GM19463 (cell line): ENCODE measurements around the gene ZNF576.
"Not testable (repeated sequence)": the region's sequence is repeated elsewhere in the genome, so short reads cannot be mapped to it uniquely, and the experiment has no call there.

ENCODE experiments used
- ATAC-seq: cut with Tn5 transposase; IDR thresholded peaks from one replicate; pipeline ENCODE4 v1.9.1; 2021; ENCODE audit warnings: mild to moderate bottlenecking, moderate library complexity; ENCODE audit not compliant: unreplicated experiment

ZNF576 gene

GRCh38 chr19:43623889-43624670, 27.7 kb downstream of the ZNF576 start:
- ATAC-seq, result no peak

DNA sequence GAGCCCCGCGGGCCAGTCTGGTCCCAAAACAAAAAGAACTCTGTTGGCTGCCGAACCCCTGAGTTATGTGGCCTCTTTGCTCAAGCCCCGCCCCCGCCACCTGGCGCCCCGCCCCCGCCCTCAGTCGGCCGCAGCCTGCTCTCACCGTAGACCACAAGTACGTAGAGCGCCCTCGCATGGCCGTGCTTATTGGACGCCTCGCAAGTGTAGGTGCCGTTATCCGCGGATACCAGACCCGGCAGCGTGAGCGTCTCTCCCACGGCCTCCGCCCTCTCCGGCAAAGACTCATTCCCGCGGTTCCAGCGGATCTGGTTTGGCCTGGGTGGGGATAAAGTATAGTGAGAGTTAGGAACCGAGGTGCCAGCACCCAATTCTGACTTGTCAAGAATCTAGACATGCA, 28.5 kb downstream of the ZNF576 start:
- ATAC-seq, result no peak

- no peak for ATAC-seq
These were observed 29.7 kb downstream of the ZNF576 start for GRCh38 chr19:43625918-43626579.

DNA sequence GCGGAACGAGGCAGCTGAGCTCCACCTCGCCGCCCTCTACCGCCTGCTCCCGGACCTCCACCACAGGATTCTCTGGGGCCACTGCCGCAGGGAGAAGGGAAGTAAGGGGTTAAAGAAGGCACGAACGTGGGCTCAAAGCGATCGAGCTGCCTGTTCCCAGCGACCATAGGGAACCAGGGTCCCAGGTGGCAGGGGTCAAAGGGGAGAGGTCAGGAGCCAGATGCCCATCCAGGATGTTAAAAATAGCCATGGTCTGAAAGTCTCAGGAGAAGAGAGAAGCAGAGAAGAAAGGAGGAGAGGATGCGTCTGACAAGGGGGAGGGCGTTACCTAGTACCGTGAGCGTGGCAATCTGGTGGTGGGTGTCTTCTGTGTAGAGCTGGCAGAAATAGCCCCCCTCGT, 30.4 kb downstream of the ZNF576 start:
- no peak for ATAC-seq

DNA sequence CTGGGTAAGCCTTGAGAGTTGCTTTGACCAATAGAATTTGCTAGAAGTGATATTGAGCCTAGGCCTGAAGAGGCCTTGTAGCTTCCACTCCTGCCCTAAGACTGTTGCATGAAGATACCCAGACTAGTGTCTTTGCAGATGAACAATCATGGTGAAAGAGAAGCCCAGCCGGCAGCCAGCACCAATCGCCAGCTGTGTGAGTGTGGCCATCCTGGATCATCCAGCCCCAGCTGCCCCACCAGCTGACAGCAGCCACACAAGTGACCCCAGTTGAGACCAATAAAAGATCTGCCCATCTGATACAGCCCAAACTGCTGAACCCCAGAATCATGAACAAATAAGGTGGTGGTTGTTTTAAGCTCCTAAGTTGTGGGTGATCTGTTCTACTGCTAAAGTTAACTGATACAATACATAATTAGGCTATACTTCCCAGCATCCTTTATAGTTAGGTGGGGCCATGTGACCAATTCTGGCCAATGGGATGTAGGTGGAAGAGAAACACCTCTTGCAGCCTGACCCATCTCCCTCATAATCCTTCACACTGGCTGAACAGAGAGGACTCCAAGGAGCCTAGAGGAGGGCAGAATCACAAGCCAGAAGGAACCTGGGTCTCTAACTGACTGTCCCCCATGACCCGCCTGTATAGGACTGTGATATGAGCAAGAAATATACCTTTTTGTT, 32.4 kb downstream of the ZNF576 start:
- ATAC-seq, result no peak

DNA sequence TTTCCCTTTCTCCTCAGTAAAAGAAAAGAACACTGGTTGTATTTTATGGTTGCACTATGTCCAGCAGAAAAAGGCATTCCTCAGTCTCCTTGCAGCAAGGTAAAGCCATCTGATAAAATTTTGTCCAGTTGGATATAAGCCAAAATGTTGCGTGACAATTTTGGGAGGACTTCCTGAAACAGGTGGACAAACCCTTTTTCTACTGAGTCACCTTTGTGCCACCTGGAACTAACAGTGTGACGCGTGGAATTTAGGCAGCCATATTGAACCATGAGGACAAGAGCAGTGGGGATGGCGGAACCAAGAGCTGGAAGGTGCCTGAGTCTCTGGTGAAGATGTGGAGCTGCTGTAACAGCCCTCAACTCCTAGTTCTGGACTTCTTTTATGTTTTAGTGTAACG, 35.1 kb downstream of the ZNF576 start:
- no peak for ATAC-seq

DNA sequence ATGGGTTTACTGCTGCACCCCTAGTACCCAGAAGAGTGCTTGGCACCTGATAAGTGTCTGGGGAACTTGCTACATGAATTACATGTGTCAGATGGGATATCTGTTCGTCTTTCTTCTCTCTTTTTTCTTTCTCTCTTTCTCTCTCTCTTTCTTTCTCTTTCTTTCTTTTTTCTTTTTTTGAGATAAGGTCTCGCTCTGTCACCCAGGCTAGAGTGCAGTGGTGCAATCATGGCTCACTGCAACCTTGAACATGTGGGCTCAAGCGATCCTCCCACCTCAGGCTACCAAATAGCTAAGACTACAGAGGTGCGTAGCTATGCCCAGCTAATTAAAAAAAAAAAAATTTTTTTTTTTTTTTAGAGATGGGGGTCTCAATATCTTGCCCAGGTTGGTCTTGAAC, 37.1 kb downstream of the ZNF576 start:
- no peak for ATAC-seq

- ATAC-seq, result no peak
These were observed 37.7 kb downstream of the ZNF576 start for GRCh38 chr19:43634068-43634467.

GRCh38 chr19:43634506-43634871, 38.1 kb downstream of the ZNF576 start:
- no peak for ATAC-seq

DNA sequence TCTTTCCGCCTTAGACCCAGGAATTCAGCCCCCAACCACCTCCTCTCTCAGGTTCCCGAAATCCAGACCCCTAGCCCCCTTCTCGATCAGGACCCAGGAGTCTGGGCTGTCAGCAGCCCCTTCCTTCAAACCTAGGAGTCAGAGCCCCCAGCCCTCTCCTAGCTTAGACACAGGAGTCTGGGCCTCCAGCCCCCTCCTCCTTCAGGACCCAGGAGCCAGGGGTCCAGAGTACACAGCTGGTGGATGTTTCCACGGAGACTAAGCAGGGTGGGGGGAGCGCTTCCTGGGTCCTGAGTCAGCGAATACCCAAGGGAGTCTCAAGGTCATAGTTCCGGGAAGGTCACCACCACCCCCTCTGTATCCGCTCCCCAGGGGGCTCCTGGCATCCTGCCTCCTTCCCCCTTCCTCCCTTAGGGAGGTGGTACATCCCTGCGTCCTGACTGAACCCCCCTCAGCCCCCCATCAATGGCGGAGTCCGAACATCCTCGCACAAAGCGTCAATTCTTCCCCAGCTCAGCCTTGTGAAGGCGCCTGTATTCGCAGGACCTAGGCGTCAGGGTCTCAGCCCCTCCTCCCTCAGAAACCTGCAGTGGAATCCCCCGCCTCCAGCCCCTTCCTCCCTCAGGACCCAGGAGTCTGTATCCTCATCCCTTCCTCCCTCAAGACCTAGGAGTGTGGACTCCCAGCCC, 38.6 kb downstream of the ZNF576 start:
- ATAC-seq, result no peak

DNA sequence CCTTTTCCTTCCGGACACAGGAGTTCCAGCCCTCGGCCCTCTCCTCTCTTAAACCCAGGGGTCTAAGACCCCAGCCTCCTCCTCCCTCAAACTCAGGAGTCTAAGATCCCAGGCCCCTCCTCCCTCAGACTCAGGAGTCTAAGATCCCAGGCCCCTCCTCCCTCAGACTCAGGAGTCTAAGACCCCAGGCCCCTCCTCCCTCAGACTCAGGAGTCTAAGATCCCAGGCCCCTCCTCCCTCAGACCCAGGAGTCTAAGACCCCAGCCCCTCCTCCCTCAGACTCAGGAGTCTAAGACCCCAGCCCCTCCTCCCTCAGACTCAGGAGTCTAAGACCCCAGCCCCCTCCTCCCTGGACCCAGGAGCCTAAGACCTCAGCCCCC, 39.2 kb downstream of the ZNF576 start:
- not testable (repeated sequence) for ATAC-seq

DNA sequence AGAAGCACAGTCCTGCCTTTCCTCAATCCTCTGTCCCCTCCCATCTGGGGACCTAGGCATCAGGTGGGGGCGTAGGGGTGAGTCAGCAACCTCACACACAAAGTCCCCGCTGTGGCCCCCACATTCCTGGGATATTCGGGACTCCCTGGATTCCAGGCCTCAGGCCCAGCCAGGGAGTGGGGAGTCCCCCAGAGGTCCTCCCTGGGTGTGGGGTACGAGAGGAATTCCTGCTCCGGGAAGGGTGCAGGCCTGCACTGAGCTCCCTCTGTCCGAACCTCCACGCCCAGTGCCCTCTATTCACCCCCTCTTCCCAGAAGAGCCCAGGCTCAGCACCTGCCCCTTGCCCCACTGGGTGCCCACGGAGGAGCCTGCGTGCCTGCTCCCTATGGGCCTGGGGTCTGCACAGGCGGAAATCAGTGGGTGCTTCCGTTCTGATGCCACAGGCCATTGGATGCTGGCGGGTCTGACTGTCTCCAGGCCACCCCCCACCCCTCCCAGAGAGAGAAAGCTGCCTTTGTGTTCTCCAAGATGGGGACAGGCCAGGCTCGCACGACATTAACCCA, 39.8 kb downstream of the ZNF576 start:
- no peak for ATAC-seq

GRCh38 chr19:43638214-43638994, 42.0 kb downstream of the ZNF576 start:
- ATAC-seq, result no peak

- ATAC-seq, result no peak
These were observed 42.7 kb downstream of the ZNF576 start for GRCh38 chr19:43638995-43639518.

- ATAC-seq, result no peak
These were observed 43.4 kb downstream of the ZNF576 start, which contains the start of gene CADM4 for GRCh38 chr19:43639519-43640423. Gene CADM4 (minus strand): TSS chr19:43639850. CDS start chr19:43639790, 60 bp downstream.

GRCh38 chr19:43640424-43640757, 44.0 kb downstream of the ZNF576 start:
- ATAC-seq, result no peak

DNA sequence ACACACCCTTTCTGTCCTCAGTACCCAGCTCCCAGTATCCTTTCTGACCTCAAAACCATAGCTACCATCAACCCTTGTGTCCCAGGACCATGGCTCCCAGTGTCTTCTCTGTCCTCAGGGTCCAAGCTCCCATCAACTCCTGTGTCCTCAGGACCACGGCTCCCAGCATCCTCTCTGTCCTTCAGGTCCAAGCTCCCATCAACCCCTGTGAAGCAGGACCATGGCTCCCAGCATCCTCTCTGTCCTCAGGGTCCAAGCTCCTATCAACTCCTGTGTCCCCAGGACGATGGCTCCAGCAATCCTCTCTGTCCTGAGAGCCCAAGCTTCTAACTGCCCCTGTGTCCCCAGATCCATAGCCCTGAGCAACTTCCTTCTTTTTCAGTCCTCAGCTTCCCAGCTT, 44.9 kb downstream of the ZNF576 start:
- ATAC-seq, result no peak

DNA sequence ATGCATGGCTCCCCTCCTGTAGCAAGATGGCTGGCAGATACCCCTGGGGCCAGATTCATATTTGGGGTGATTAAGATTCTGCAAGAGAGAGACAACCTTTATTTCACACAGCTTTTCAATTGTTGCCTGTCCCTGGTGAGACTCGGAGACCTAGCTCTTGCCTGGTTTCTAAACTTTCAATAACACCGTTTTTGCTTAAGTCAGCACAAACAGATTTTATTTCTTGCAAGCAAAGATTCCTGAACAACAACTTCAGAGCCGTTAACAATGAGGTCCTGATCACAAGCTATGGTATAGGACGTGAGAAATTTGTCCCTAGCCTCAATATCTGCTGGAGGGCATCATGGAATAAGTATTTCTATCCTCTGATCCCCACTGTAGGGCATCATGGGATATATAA, 46.1 kb downstream of the ZNF576 start:
- ATAC-seq, result no peak

DNA sequence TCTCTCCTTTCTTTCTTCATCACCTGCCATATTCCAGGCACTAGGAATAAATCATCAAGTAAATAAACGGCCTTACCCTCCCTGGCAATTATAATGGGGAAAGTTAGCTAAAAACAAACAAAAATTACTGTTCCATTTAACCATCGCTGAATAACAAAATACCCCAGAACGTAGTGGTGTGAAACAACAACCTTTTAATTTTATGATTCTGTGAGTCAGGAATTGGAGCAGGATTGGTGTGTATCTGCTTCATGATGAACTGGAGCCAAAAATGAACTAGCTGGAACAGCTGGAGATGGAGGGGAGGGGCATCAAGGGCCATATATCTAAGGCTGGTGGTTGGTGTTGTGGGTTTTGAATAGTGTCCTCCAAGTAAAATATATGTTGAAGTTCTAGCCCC, 46.9 kb downstream of the ZNF576 start:
- ATAC-seq, result no peak
